Small intestine (tissue), 7 donors: ENCODE data around the gene ASPG. TPM values are rescaled to one million over a fixed set of nuclear protein-coding genes. Genes with fewer than 3 reads are reported as not detected.

ENCODE experiments used
- DNase-seq, 2 donors: peaks; one replicate each; pipeline versions ENCODE4 v3.0.0 to v3.0.0-alpha.2; 2013
- FAIRE-seq: peaks from 2 replicates; lab custom pipeline; 2012; peaks lifted over from hg19 to GRCh38; lab: Jason Lieb, UNC
- H3K27ac ChIP-seq, 3 donors: one replicate each; pipeline ENCODE4 v1.5.1; 2013; ENCODE audit warnings: low read length in 2 of 3, mild to moderate bottlenecking in 2 of 3, control low read depth in 1 of 3, inconsistent platforms in 1 of 3, low read depth in 1 of 3, moderate library complexity in 1 of 3
- H3K27me3 ChIP-seq, 3 donors: one replicate each; pipeline ENCODE4 v1.6.1; 2013; ENCODE audit warnings: low read length in 3 of 3, inconsistent platforms in 1 of 3; ENCODE audit not compliant: control insufficient read depth in 3 of 3, insufficient read depth in 3 of 3
- H3K36me3 ChIP-seq, 3 donors: one replicate each; pipeline ENCODE4 v1.6.1; 2013; ENCODE audit warnings: low read length in 3 of 3, inconsistent platforms in 1 of 3, low read depth in 1 of 3, mild to moderate bottlenecking in 1 of 3, moderate library complexity in 1 of 3; ENCODE audit not compliant: control insufficient read depth in 3 of 3, insufficient read depth in 2 of 3
- H3K4me1 ChIP-seq, 3 donors: one replicate each; pipeline ENCODE4 v1.6.1; 2013; ENCODE audit warnings: low read length in 2 of 3, inconsistent platforms in 1 of 3, low read depth in 1 of 3, mild to moderate bottlenecking in 1 of 3, moderate library complexity in 1 of 3; ENCODE audit not compliant: control insufficient read depth in 3 of 3, insufficient read depth in 2 of 3
- H3K4me3 ChIP-seq, 3 donors: one replicate each; pipeline ENCODE4 v1.5.1; 2013; ENCODE audit warnings: low read length in 3 of 3, control low read depth in 1 of 3, inconsistent platforms in 1 of 3, low read depth in 1 of 3, mild to moderate bottlenecking in 1 of 3, moderate library complexity in 1 of 3
- H3K9me3 ChIP-seq, 2 donors: one replicate each; pipeline ENCODE4 v1.6.1; 2013; ENCODE audit warnings: low read depth in 1 of 2, low read length in 1 of 2; ENCODE audit not compliant: control insufficient read depth in 2 of 2, insufficient read depth in 1 of 2
- WGBS, 3 donors: extraction: QIAGEN DNeasy Blood & Tissue Kit; methylation state at CpG; one replicate each; pipeline ENCODE4 v1.1.7; 2013; 5-methylcytosine and 5-hydroxymethylcytosine counted together
- polyA plus RNA-seq, 4 donors: library from polyadenylated mRNA; stranded (reverse) in 3 of 4; unstranded in 1 of 4; fragments of 200-250 nt in 3 of 4; fragments of 120-200 nt in 1 of 4; gene quantifications; one replicate each; pipeline versions ENCODE4 v1.2.1 to v1.2.3, GENCODE V29; 2013
- donor health status: healthy with polysubstance abuse.
- donor health status: control.
- donor health status: control.
- donor health status: Bipolar disorder and iron deficiency.
- donor health status: healthy.

ASPG gene
- polyA plus RNA-seq, 4 donors, result 0.43 to 16.7 (median 2.3) TPM

GRCh38 chr14:104087981-104088850 lies 2.7 kb downstream of the ASPG start:
- DNase-seq (peak; percentile 79 to 90), FAIRE-seq (no peak)
- Histone ChIP-seq H3K9me3 (peaks cover 0 to 3% of the 10 kb centered on the region in 2 donors), H3K4me3 (no peak overlapping the region), H3K36me3 (no peaks in the 10 kb centered on the region), H3K27ac (peak overlapping the region; percentile 23 to 53 (median 25)), H3K4me1 (peaks cover 2 to 31% (median 17%) of the 10 kb centered on the region in 3 donors), H3K27me3 (peaks cover 0 to 9% (median 0%) of the 10 kb centered on the region in 3 donors)
- WGBS, 3 donors, result 19 to 55% (median 37%) methylated on average over 23 of the region's 23 CpGs

- peaks cover 2 to 22% (median 12%) of the 10 kb centered on the region in 3 donors for H3K4me1 ChIP-seq
- H3K4me3 ChIP-seq, result no peak overlapping the region
- no peak overlapping the region for H3K27ac ChIP-seq
- FAIRE-seq (no peak), DNase-seq (no peak)
- H3K36me3 ChIP-seq, result no peaks in the 10 kb centered on the region
- WGBS, 3 donors, result 84 to 91% (median 91%) methylated on average over 20 of the region's 20 CpGs
- peaks cover 0 to 3% of the 10 kb centered on the region in 2 donors for H3K9me3 ChIP-seq
- H3K27me3 ChIP-seq, result no peaks in the 10 kb centered on the region
Measured at GRCh38 chr14:104090071-104090748, 4.7 kb downstream of the ASPG start.

GRCh38 chr14:104091061-104091926 lies 5.8 kb downstream of the ASPG start:
- FAIRE-seq (no peak), DNase-seq (no peak)
- Histone ChIP-seq H3K4me3 (no peak overlapping the region), H3K27me3 (no peaks in the 10 kb centered on the region), H3K9me3 (peaks cover 0 to 3% of the 10 kb centered on the region in 2 donors), H3K27ac (no peak overlapping the region), H3K36me3 (no peaks in the 10 kb centered on the region), H3K4me1 (peaks cover 2 to 22% (median 12%) of the 10 kb centered on the region in 3 donors)
- 39 to 54% (median 53%) methylated on average over 21 to 26 of the region's 26 CpGs for WGBS, 3 donors

GRCh38 chr14:104091927-104092771 lies 6.6 kb downstream of the ASPG start:
- DNase-seq (no peak), FAIRE-seq (no peak)
- 75 to 81% (median 77%) methylated on average over 23 of the region's 23 CpGs for WGBS, 3 donors
- Histone ChIP-seq H3K4me3 (no peak overlapping the region), H3K36me3 (no peaks in the 10 kb centered on the region), H3K27me3 (no peaks in the 10 kb centered on the region), H3K4me1 (peaks cover 2 to 15% (median 6%) of the 10 kb centered on the region in 3 donors), H3K27ac (no peak overlapping the region), H3K9me3 (peaks cover 0 to 3% of the 10 kb centered on the region in 2 donors)

GRCh38 chr14:104092931-104093365 lies 7.4 kb downstream of the ASPG start:
- 52 to 77% (median 60%) methylated on average over 11 of the region's 11 CpGs for WGBS, 3 donors
- H3K4me3 ChIP-seq, result no peak overlapping the region
- no peaks in the 10 kb centered on the region for H3K36me3 ChIP-seq
- H3K9me3 ChIP-seq, result peaks cover 0 to 3% of the 10 kb centered on the region in 2 donors
- DNase-seq (no peak), FAIRE-seq (no peak)
- H3K27ac ChIP-seq, result no peak overlapping the region
- peaks cover 0 to 7% (median 2%) of the 10 kb centered on the region in 3 donors for H3K4me1 ChIP-seq
- no peaks in the 10 kb centered on the region for H3K27me3 ChIP-seq

GRCh38 chr14:104093366-104094055 lies 8.0 kb downstream of the ASPG start:
- Histone ChIP-seq H3K27me3 (no peaks in the 10 kb centered on the region), H3K4me1 (peaks cover 0 to 2% (median 0%) of the 10 kb centered on the region in 3 donors), H3K9me3 (peaks cover 0 to 3% of the 10 kb centered on the region in 2 donors), H3K36me3 (no peaks in the 10 kb centered on the region), H3K27ac (no peak overlapping the region), H3K4me3 (no peak overlapping the region)
- WGBS, 3 donors, result 46 to 69% (median 56%) methylated on average over 15 to 18 of the region's 18 CpGs
- DNase-seq (no peak), FAIRE-seq (no peak)

- Histone ChIP-seq H3K36me3 (no peaks in the 10 kb centered on the region), H3K9me3 (peaks cover 0 to 3% of the 10 kb centered on the region in 2 donors), H3K27me3 (no peaks in the 10 kb centered on the region), H3K27ac (no peak overlapping the region), H3K4me3 (no peak overlapping the region), H3K4me1 (peaks cover 0 to 2% (median 0%) of the 10 kb centered on the region in 3 donors)
- 37 to 50% (median 43%) methylated on average over 18 to 20 of the region's 20 CpGs for WGBS, 3 donors
- DNase-seq (no peak), FAIRE-seq (no peak)
Measured at GRCh38 chr14:104094056-104094708, 8.7 kb downstream of the ASPG start.
